Skeletal muscle satellite cell (primary cell): ENCODE data around the gene RHCG.
A peak's percentile ranks its signal among the peaks of the same experiment; 100 is the strongest.

Source experiments
- H3K27me3 ChIP-seq: 2 replicates; pipeline ENCODE4 v1.7.0; 2013; ENCODE audit warnings: low read length; ENCODE audit not compliant: control insufficient read depth, insufficient read depth
- H3K36me3 ChIP-seq: 2 replicates; pipeline ENCODE4 v1.7.0; 2013; ENCODE audit warnings: mild to moderate bottlenecking, control low read depth, low read length; ENCODE audit not compliant: insufficient read depth
- H3K4me1 ChIP-seq: 2 replicates; pipeline ENCODE4 v1.7.0; 2013; ENCODE audit warnings: low read length; ENCODE audit not compliant: control insufficient read depth, insufficient read depth
- H3K4me2 ChIP-seq: 2 replicates; pipeline ENCODE4 v1.7.0; 2013; ENCODE audit warnings: mild to moderate bottlenecking, low read length
- H3K4me3 ChIP-seq: 2 replicates; pipeline ENCODE4 v1.7.0; 2013; ENCODE audit warnings: low read length
- H3K9ac ChIP-seq: 2 replicates; pipeline ENCODE4 v1.7.0; 2013; ENCODE audit warnings: mild to moderate bottlenecking, low read depth, low read length, moderate library complexity
- H3K9me3 ChIP-seq: replicated peaks from 2 replicates; pipeline ENCODE4 v1.7.0; 2013; ENCODE audit warnings: mild to moderate bottlenecking, control low read depth, low read length

RHCG gene

GRCh38 chr15:89441295-89441812, 55.0 kb downstream of the RHCG start:
- no peak overlapping the region for H3K9ac ChIP-seq
- peaks cover 75% of the 10 kb centered on the region for H3K27me3 ChIP-seq
- H3K4me1 ChIP-seq, result no peaks in the 10 kb centered on the region
- H3K9me3 ChIP-seq, result no peaks in the 10 kb centered on the region
- H3K4me3 ChIP-seq, result no peak overlapping the region
- H3K4me2 ChIP-seq, result no peak overlapping the region
- no peaks in the 10 kb centered on the region for H3K36me3 ChIP-seq

- no peak overlapping the region for H3K4me2 ChIP-seq
- H3K4me3 ChIP-seq, result no peak overlapping the region
- H3K36me3 ChIP-seq, result no peaks in the 10 kb centered on the region
- H3K27me3 ChIP-seq, result peaks cover 73% of the 10 kb centered on the region
- H3K9me3 ChIP-seq, result no peaks in the 10 kb centered on the region
- no peaks in the 10 kb centered on the region for H3K4me1 ChIP-seq
- no peak overlapping the region for H3K9ac ChIP-seq
These were observed 56.6 kb downstream of the RHCG start for GRCh38 chr15:89439764-89440163.

- no peaks in the 10 kb centered on the region for H3K36me3 ChIP-seq
- H3K4me1 ChIP-seq, result no peaks in the 10 kb centered on the region
These were observed 59.6 kb downstream of the RHCG start for GRCh38 chr15:89436560-89437311.

GRCh38 chr15:89435362-89435761, 61.0 kb downstream of the RHCG start:
- Histone ChIP-seq H3K36me3 (no peaks in the 10 kb centered on the region), H3K9ac (no peak overlapping the region), H3K9me3 (no peaks in the 10 kb centered on the region), H3K4me2 (no peak overlapping the region), H3K4me3 (no peak overlapping the region), H3K27me3 (peaks cover 76% of the 10 kb centered on the region), H3K4me1 (peaks cover 3% of the 10 kb centered on the region)

More at GRCh38 chr15:89436560-89437311, 59.6 kb downstream of the RHCG start:
- Histone ChIP-seq H3K27me3 (peaks cover 80% of the 10 kb centered on the region), H3K9me3 (no peaks in the 10 kb centered on the region), H3K4me3 (no peak overlapping the region), H3K9ac (no peak overlapping the region), H3K4me2 (no peak overlapping the region)

- H3K4me3 ChIP-seq, result no peak overlapping the region
- H3K9ac ChIP-seq, result no peak overlapping the region
- no peaks in the 10 kb centered on the region for H3K9me3 ChIP-seq
- no peaks in the 10 kb centered on the region for H3K36me3 ChIP-seq
- H3K4me2 ChIP-seq, result no peak overlapping the region
- peaks cover 71% of the 10 kb centered on the region for H3K27me3 ChIP-seq
- peaks cover 3% of the 10 kb centered on the region for H3K4me1 ChIP-seq
These were observed 62.7 kb downstream of the RHCG start for GRCh38 chr15:89433686-89434085.

GRCh38 chr15:89430530-89431341, 65.6 kb downstream of the RHCG start:
- peak overlapping the region; percentile 65 for H3K4me3 ChIP-seq
- H3K27me3 ChIP-seq, result peaks cover 62% of the 10 kb centered on the region
- H3K9ac ChIP-seq, result no peak overlapping the region

GRCh38 chr15:89429986-89430385, 66.4 kb downstream of the RHCG start:
- Histone ChIP-seq H3K9ac (no peak overlapping the region), H3K4me3 (no peak overlapping the region), H3K4me2 (peak overlapping the region; percentile 88), H3K36me3 (no peaks in the 10 kb centered on the region), H3K27me3 (peaks cover 63% of the 10 kb centered on the region), H3K4me1 (peaks cover 3% of the 10 kb centered on the region), H3K9me3 (no peaks in the 10 kb centered on the region)

More at GRCh38 chr15:89430530-89431341, 65.6 kb downstream of the RHCG start:
- Histone ChIP-seq H3K9me3 (no peaks in the 10 kb centered on the region), H3K4me1 (peaks cover 3% of the 10 kb centered on the region), H3K36me3 (no peaks in the 10 kb centered on the region), H3K4me2 (peak overlapping the region; percentile 88)

GRCh38 chr15:89429023-89429422, 67.4 kb downstream of the RHCG start:
- Histone ChIP-seq H3K9ac (no peak overlapping the region), H3K4me2 (no peak overlapping the region), H3K4me1 (peaks cover 3% of the 10 kb centered on the region), H3K36me3 (no peaks in the 10 kb centered on the region), H3K9me3 (no peaks in the 10 kb centered on the region), H3K4me3 (no peak overlapping the region), H3K27me3 (peaks cover 60% of the 10 kb centered on the region)

GRCh38 chr15:89428246-89428645, 68.1 kb downstream of the RHCG start:
- H3K4me3 ChIP-seq, result no peak overlapping the region
- H3K9ac ChIP-seq, result no peak overlapping the region
- no peak overlapping the region for H3K4me2 ChIP-seq
- H3K27me3 ChIP-seq, result peaks cover 63% of the 10 kb centered on the region
- no peaks in the 10 kb centered on the region for H3K36me3 ChIP-seq
- peaks cover 3% of the 10 kb centered on the region for H3K4me1 ChIP-seq
- H3K9me3 ChIP-seq, result no peaks in the 10 kb centered on the region

- no peaks in the 10 kb centered on the region for H3K9me3 ChIP-seq
- H3K4me1 ChIP-seq, result peaks cover 3% of the 10 kb centered on the region
- no peaks in the 10 kb centered on the region for H3K36me3 ChIP-seq
- no peak overlapping the region for H3K4me3 ChIP-seq
- H3K4me2 ChIP-seq, result no peak overlapping the region
- no peak overlapping the region for H3K9ac ChIP-seq
- H3K27me3 ChIP-seq, result peaks cover 64% of the 10 kb centered on the region
These were observed 69.9 kb downstream of the RHCG start for GRCh38 chr15:89426500-89426899.

- no peaks in the 10 kb centered on the region for H3K36me3 ChIP-seq
- H3K4me3 ChIP-seq, result no peak overlapping the region
- H3K9me3 ChIP-seq, result no peaks in the 10 kb centered on the region
- no peak overlapping the region for H3K4me2 ChIP-seq
- H3K4me1 ChIP-seq, result no peaks in the 10 kb centered on the region
- H3K27me3 ChIP-seq, result peaks cover 68% of the 10 kb centered on the region
- H3K9ac ChIP-seq, result no peak overlapping the region
These were observed 72.4 kb downstream of the RHCG start for GRCh38 chr15:89423981-89424380.
